HUDEP-2 (cell line): ENCODE results near the gene RALB.
"Not testable (repeated sequence)": the region's sequence is repeated elsewhere in the genome, so short reads cannot be mapped to it uniquely, and the experiment has no call there.

Source experiments
- DNase-seq, 76 experiments: peaks; one replicate each; lab custom pipeline; 2025; ENCODE audit not compliant: unreplicated experiment in 76 of 76; lab: John Stamatoyannopoulos, UW

The RALB gene

DNA sequence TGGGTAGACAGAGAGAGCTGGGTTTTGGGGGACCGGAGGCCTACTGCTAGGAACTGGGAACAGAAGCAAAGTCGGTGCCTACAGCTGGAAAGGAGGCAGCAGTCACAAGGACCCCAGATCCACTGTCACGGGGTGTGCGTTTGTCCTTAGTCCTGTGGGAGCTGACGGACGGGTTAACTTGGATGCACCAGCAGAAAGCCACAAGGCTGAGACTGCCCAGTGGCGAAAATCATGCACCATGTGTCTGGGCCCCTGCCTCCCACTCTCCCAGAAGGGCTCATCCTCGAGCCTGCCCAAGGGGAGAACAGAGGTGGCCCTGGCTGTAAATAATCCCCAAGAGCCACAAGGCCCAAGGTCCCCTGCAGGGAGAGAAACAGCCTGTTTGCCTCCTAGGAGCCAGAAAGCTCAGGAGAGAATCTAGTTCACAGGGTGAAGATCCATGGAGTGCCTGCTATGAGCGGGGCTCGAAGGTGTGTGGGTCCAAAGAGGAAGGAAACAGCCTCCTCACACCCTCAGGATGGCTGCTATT is 11.7 kb upstream of the RALB start:
- no peak for DNase-seq

DNA sequence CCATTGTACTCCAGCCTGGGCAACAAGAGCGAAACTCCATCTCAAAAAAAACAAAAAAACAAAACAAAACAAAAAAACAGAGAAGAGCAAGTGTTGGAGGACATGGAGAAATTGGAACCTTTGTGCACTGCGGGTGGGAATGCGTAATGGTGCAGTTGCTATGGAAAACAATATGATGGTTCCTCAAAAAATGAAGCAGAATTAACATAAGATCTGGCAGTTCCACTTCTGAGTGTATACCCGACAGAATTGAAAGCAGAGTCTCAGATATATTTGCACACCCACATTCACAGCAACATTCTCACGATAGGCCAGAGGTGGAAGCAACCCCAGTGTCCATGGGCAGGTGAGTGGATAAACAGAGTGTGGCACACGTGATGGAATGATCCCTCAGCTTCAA is 11.0 kb upstream of the RALB start:
- DNase-seq, result no peak

DNA sequence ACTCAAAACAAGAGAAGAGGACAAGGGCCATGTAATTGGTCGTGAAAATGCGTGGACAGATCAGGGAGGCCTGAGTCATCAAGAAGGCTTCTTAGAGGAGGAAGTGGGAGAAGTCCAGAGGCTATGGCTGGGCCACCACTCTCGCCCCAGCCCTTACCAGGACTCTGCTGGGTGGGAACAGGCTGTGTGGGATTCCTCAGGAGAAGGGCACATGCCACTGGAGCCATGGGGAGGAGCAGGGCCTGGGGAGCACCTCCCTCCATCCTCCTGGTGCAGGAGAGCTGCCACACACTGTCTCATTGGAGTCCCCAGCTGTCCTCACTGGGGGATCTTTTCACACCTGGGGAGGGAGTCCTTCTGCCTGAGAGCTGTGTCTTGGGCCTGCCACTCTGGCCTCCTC is 9.4 kb upstream of the RALB start:
- no peak for DNase-seq

DNA sequence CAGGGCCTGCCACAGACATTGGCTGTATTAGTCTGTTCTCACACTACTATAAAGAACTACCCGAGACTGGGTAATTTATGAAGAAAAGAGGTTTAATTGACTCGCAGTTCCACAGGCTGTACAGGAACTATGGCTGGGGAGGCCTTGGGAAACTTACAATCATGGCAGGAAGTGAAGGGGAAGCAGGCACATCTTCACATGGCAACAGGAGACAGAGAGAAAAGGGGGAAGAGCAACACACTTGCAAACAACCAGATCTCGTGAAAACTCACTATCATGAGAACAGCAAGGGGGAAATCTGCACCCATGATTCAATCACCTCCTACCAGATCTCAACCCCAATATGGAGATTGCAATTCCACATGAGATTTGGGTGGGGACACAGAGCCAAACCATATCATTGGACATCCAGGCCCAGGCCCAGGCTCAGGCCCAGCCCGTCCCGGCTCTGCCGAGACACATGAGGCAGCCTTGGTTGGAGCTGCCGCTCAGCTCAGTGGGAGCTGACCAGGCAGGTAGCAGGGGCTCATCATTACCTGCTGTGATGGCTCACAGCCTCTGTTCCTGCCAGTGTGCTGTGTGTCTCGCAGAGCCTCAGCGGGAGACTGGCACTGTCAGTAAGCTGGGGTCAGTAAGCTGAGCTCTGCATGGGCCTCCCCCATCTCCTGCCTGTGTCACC is 8.6 kb upstream of the RALB start:
- no peak for DNase-seq

DNA sequence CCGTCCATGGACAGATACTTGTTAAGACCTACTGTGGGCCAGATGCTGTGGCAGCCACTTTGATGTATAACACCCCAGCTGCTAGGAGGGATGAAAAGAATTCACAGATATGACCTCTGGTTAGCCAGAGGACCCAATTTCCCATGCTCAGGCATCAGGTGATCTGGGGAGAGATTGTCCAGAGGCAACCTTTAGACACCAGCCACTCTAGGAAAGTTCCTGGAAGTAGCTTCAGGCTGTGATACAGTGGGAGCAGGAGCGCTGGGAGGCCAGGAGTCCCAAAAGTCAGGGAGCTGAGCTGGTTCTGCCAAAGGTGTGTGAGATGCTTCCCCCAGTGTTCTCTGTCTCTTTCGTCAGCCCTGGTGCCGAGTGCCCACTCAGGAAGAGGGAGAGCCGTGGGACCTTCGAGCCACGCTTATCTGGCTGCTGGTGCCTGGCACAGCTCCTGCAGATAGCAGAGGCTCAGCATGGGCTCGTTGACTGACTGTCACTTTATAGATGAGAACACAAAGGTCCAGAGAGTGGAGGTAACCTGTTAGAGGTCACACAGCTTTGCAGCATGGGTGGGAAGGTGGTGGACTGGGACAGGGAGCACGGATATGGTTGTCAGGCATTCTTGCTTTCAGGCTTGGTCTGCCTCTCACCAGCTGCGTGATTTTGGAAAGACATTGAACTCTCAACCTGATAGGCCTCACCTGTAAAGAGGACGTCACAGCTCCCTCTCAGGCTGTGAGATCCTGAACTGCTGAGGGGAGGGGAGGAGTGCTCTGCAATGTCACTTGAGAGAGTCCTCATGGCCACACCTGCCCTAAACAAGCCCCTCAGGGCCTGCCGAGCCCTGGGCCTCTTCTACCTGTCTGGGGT is 7.8 kb upstream of the RALB start:
- DNase-seq, result no peak

DNA sequence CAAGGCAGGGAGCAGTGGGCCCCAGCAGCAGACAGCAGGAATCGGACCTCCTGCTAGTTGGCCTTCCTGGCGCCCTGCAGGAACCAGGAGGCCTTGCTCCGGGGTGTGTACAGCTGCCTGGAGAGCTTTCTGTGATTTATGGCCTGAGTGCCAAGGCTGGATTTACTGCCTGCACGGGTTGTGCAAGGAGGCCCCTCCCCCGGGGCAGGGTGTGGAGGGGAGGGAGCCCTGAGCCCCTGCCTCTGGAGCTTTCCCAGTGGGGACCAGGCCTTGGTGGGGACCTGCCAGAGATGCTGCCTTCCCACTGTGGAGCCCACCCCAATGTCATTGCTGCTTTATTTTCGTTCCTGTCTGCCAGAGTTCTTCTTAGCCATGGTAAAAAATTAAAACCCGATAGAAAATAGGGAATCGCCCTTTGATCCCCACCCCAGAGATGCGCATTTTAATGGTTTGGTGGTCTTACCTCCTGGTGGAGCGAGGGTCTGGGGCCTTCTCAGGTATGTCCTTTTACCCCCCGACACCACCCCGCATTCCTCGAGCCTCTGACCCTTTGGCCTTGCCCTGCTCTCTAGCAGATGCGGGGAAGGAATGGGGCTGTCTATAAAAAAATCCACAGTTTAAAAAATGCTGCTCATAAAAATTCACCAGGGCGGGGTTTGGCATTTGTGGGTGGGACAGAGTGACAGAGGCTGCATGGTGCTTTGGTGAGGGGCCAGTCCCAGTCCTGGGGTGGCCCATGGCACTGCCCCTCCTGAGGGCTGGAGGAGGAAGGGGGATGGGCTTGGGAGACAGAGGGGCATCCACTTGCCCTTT is 6.9 kb upstream of the RALB start:
- DNase-seq, result no peak

DNA sequence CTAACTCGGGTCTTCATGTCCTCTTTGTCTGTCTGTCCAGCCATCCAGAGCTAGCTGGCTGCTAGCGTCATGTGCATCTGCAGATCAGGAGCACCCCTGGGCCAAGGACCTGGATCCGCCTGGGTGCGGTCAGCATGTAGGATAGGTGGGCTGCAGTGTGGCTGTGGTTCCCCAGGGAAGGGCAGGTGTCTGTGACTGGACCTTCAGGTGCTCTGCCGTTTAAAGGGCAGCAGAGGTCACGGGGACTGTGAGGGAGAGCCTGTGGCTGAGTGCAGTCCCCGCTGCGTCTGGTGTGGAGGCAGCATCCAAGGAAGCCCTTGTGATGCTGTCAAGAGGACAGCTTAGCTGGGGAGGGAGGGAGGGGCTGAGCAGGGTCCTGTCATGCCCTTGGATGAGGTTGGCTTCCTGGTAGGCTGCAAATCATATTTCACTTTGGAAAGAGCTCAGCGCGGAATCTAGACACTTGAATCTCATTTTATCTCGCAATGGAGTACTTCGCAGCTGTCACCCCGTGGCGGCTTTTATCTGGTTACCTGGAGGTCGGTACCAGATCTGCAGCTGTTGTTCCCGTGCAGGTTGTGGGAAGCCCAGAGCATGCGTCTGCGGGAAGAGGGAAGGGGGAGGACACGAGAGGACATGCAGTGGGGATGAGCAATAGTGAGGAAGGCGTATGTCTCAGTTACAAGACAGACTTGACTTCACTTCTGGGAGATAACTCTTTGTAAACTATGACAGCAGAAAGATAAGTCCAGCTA is 5.9 kb upstream of the RALB start:
- DNase-seq, result no peak

DNA sequence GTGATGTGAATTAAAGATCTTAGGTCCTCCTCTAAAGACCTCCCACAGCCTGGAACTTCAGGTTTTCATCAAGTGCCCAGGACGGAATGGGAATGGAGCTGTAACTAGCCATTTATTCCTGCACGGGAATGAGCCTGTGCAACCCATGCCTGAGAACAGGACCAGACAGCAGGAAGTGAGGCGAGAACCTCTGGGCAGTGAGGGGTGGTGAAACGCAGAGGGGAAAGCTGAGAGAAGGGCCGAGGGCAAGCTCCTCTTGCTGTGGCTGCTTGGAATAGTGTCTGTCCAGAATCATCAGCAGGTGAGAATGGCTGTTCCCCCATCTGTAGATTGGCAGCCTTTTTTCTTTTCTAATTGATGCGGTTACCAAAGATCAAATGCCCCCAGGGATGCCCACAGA is 4.8 kb upstream of the RALB start:
- DNase-seq, result no peak

DNA sequence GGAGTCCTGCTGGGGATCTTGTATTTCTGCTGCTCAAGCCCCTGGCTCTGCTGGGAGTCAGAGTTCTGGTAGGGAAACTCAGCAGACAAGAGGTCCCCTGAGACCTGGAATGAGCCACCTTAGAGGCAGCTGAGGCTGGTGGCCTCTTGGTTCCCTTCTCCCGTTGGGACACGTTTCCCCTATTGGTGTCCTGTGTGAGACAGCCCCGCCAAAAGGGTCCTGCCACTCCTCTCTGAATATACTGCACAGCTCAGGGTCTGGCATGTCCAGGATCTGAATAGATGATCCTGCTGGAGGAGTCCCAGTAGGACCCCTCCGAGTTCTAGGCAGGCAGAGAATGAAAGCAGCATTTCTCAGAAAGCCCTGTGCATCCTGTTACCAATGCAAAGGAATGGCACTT is 2.0 kb upstream of the RALB start:
- no peak for DNase-seq

DNA sequence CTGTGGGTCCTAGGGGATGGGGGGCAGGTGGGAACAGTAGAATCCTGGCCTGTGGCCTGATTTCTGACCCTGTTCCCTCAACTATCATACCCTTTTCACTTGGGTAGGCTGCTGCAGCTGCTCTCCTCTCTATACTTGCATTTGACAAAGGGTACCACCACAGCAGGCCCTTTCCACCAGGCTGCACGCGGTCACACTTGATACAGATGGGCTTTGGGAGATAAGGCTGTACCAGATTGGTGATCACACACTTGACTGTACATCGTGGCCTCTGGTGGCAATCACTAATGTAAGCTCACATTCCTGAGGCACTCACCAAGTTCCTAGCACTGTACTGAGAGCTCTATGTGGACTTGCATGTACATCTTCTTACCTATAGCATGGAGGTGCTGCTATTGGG is 1.6 kb upstream of the RALB start:
- DNase-seq, result peak in 69 of 76 experiments; percentile 11 to 81 (median 59)

DNA sequence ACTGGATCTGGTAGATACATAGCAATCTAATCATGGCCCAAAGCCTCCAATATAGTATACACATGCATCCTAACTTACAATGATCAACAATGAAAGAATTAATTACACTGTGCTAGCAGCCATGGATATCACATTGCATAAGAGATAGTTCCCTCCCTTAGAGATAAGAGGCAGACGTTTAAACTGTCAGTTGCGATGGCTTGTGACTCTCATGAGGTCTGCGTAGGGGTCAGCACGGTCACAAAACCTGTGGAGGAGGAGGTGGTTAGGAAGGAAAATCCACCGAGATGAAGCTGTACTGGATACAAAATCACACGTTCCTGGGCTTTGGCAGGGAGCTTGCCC is 800 bp upstream of the RALB start:
- peak in 71 of 76 experiments; percentile 4 to 82 (median 53) for DNase-seq

DNA sequence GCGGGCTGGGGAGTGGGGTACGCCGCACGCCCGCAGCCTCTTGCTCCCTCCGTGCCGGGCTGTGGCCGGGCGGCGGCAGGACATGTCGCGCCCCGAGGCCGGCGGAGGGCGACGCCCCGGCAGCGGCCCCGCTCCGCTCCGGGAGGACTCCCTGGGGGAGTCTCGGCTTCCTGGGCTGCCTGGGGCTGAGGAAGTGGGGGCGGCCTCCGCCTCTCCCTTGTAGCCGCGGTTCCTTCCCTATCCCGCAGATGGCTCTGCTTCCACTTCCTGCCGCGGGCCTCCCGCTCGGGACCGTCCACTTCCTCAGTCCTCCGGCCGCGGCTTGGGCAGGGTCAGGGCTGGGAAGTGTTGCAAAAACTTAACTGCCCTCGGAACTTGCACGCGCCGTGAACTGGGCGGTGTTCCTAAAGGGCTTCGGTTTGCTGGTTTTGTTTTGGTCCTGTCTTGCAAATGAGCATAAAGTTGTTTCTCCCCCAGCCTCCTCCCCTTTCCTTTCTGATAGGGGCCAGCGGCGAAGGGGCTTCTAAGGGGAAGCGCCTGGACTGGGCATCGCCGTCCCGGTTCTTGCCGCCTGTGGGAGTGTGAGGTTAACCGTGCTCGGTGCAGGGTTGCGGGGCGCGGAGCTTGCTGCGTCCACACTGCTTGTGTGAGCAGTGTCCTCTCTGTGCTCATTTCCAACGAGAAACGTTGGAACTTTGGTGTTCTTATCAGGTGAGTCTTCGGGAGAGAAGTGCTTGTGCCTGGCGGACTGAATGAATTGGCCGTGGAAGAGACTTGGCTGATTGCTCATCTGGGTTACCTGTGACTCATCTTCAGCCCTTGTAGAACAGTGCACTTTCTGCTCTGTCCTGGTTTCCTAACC is 600 bp downstream of the RALB start:
- peak in 41 of 76 experiments; percentile 19 to 69 (median 44) for DNase-seq

DNA sequence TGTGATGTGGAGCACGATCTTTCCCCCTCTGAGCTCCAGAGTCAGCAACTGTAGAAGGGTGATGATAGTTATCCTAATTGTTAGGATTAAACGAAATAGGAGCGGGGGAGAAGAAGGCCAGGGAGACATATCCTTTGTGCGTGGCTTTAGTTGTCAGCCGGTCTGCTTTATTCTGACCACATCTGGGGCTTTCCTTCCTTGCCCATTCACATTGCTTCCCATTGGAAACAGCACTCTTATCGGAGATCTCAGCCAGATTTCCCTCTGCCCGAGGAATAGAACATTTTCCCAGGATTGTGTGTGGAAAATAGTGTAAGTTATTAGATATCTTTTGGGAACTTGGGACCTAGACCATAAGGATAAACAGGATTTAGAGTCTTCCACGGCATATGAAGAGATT is 1.5 kb downstream of the RALB start:
- DNase-seq, result no peak

DNA sequence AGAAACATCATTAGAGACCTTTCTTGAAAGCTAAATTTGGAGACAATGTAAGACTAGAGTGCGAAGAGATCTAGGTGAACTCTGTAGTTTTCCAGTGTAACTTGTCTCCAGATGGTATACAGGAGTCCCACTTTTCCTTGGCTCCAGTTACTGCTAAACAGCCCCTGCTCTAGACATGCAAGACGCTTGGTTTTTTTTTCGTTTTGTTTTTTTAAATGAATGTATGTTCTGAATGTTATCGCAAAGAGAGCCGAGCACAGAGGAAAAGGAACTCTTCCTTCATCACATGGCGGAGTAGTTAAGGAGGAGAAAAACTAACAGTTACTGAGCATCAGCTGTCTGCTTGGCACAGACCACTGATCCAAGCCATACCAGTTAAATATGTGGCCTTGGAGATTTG is 2.4 kb downstream of the RALB start:
- no peak for DNase-seq

DNA sequence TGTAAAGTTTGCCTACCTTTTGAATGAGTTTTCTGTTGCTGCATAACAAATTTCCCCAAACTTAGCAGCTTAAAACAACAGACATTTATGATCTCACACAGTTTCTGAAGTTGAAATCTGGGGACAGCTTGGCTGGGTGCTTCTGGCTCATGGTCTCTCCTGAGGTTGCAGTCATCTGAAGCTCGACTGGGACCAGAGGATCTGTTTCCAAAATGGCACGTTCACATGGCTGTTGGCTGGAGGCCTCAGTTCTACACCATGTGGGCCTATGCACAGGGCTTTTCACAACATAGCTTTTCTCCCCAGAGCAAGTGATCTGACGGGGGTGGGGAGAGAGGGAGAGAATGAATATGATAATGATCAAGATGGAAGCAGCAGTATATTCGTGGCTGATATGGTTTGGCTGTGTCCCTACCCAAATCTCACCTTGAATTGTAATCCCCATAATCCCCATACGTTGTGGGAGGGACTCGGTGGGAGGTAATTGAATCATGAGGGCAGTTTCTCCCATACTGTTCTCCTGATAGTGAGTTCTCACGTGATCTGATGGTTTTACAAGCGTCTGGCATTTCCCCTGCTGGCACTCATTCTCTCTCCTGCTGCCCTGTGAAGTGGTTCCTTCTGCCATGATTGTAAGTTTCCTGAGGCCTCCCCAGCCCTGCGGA is 3.5 kb downstream of the RALB start:
- DNase-seq, result peak in 2 of 76 experiments; percentile 25 to 36

DNA sequence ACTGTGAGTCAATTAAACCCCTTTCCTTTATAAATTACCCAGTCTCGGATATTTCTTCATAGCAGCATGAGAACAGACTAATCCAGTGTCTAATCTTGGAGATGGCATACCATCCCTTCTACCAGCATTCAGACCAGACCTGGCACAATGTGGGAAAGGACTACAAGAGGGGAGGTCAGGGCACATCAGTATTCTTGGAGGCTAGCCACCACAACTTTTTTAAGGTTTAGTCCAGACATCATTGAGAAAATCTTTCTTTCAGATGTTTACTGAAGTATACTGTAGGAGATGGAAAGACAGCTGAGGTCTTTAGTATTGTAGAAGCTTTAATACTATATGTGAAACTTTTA is 4.0 kb downstream of the RALB start:
- DNase-seq, result no peak

DNA sequence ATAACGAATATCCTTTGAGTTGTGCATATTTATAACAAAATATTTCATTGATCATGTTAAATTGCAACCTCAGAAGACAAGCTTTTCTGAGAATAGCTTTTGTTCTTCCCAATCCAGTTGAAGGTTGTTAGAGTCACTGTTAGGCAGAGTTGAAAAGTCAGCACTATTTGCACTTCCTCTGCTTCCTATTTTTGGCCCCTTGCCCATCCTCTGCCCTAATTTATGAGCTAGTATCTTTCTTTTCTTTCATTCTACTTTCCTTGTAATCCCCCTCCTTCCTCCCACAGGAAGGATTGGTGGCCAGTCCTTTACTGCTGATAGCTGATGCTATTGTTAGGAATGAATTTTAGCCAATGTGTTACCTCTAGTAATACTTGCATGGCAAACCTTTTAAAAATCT is 4.9 kb downstream of the RALB start:
- no peak for DNase-seq

DNA sequence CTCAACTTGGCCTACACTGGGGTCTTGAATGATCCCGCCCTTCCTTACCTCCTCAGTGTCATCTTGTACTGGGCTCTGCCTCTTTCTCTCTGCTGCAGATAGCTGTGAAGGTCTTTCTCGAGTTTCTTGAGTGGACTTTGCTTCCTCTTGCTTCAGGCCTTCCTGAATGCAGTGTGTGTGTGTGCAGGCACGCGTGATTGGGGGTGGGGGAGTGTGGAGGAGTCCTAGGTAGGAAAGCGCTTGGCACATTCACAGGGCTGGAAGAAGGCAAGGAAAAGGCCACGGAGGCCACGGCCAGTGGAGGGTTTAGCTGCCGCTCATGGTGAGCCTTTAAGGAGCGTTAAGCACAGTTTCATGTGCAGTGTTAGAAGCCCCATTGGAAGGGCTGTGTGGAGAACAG is 5.5 kb downstream of the RALB start:
- DNase-seq, result no peak

DNA sequence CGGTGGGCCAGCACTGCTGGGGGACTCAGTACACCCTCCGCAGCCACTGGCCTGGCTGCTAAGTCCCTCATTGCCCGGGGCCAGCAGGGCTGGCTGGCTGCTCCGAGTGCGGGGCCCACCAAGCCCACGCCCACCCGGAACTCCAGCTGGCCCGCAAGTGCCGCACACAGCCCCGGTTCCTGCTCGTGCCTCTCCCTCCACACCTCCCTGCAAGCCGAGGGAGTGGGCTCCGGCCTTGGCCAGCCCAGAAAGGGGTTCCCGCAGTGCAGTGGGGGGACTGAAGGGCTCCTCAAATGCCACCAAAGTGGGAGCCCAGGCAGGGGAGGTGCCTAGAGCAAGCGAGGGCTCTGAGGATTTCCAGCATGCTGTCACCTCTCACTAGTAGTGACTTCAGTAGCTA is 7.3 kb downstream of the RALB start:
- not testable (repeated sequence) for DNase-seq
